Stimulated activated CD4-positive, alpha-beta T cell treated with anti-CD3 and anti-CD28 coated beads, Interleukin-12 subunit alpha, Interleukin-12 subunit beta, amount 100 ng/mL, for 48 hours (primary cell): ENCODE results near the gene ENO2.

Experiments
- DNase-seq, 3 donors: peaks; one replicate each; pipeline ENCODE4 v3.0.0-alpha.2; 2020; ENCODE audit warnings: low read depth in 2 of 3, low spot score in 1 of 3

ENO2 gene

GRCh38 chr12:6960593-6961277 lies 46.4 kb downstream of the ENO2 start:
- DNase-seq = no peak

GRCh38 chr12:6961278-6961694 lies 46.9 kb downstream of the ENO2 start:
- peak; percentile 88 to 91 (median 90) for DNase-seq

- peak in 2 of 3 donors; percentile 50 to 56 for DNase-seq
These were observed 47.4 kb downstream of the ENO2 start for GRCh38 chr12:6961695-6962284.

GRCh38 chr12:6962285-6963015 lies 48.1 kb downstream of the ENO2 start:
- no peak for DNase-seq

DNA sequence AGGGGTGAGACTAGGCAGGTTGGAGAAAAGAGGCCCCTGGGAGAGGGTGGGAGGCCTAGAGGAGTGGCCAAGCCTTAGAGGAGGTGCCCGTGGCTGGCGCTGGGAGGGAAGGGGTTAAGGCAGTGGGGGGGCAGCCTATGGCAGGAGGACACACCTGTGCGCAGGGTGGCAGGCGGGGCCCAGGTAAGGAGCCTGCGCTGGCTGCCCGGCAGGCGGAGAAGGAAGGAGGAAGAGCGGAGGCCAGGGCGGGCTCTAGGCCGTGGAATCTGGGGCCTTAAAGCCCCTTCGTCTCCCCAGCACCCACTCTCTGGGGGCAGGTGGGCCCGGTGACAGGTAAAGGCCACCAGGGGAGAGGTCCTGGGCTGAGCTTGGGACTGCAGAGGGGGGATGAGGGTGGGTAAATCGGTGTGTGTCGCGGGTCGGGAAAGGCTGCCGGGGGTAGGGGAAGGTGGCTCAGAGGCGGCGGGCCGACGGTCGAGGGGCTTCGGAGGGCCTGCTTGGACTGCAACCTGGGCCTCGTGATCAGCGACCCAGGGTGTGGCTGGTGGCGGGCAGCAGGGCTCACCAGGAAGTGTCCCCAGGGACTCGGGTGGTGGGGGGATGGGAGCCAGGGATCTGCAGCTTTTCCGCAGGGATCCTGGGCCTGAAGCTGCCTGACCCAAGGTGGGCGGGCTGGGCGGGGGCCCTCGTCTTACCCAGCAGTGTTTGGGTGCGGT lies 48.8 kb downstream of the ENO2 start:
- no peak for DNase-seq

DNA sequence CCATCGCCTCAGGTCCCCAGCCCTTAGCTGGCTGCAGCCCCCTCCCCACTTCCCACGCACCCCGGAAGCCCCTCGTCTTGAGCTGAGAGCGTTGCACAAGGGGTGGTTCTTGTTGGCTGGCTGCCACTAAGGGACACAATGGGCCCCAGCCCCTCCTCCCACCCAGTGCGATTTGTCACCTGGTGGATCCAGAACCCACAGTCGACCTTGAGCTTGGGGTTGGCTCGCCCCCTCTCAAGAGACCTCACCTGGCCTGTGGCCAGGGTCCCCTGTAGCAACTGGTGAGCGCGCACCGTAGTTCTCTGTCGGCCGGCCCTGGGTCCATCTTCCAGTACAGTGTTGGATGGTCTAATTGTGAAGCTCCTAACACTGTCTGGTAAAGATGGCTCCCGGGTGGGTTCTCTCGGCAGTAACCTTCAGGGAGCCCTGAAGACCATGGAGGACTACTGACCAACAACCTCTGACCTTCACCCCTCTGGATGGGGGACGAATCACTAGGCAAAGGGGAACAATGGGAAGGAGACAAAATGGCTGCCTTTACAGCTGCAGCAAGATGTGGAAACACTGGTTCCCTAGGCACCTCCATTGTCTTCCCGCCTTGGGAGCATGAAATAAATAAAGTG lies 49.5 kb downstream of the ENO2 start:
- DNase-seq = no peak

DNA sequence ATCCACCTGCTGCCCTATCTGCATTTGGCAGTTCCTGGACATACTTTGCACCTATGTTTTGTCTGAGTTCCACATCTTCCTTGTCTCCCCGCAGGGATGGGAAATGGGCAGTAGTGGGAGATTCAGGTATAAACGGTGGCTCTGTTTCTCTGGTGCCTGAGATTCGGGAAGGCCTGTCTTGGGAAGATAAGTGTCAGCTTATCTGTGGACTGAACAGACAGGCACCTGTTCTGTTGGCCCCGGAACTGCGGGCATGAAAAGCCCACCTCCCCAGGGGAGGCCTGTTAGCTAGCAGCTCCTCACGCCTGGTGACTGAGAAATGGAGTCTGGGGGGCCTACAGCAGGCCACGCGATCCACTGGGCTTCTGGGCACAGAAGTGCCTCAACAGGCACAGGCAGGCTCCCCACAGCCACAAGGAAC lies 50.2 kb downstream of the ENO2 start:
- DNase-seq = no peak

- DNase-seq = peak; percentile 73 to 91 (median 84)
These were observed 50.8 kb downstream of the ENO2 start for GRCh38 chr12:6965026-6965661.

DNA sequence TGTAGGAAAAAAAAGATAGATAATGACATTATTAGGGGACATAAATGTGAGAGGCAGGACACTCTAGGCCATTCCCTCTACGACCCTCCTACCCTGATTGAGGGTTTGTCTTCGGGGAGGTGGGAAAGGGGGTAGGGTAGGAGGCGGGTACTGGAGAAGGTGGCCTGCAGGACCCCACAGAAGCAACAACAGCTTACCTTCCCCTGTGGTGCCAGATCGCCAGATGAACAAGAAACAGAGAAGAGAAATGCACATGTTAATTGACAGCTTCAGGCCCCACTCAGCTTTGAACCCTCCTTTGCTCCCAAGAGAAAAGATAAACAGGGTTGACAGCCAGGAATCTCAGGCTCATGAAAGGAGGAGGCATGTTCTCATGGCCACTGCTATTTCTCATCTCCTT lies 51.3 kb downstream of the ENO2 start:
- no peak for DNase-seq

GRCh38 chr12:6966351-6966750 lies 52.0 kb downstream of the ENO2 start:
- no peak for DNase-seq

DNA sequence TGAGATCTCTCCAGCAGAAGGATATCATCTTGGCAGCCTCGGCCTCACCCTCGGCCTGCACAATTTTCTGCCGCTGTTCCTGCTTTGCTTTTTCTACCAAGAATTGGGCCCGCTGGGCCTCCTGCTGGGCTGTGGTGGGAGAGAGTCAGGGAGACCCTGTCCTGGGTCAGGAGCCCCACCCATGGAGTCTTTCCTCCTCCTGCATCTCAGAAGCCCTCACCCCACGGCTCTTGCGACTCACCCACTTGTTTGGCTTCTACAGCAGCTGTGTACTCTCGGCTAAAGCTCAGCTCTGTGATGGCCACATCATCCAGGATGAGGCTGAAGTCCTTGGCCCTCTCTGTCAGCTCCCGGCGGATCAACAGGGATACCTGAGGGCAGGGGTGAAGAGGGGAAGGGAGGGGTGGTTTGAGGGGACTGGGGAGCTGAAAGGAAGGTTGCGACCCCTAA lies 53.3 kb downstream of the ENO2 start:
- no peak for DNase-seq

- no peak for DNase-seq
These were observed 54.0 kb downstream of the ENO2 start for GRCh38 chr12:6968426-6968825.

DNA sequence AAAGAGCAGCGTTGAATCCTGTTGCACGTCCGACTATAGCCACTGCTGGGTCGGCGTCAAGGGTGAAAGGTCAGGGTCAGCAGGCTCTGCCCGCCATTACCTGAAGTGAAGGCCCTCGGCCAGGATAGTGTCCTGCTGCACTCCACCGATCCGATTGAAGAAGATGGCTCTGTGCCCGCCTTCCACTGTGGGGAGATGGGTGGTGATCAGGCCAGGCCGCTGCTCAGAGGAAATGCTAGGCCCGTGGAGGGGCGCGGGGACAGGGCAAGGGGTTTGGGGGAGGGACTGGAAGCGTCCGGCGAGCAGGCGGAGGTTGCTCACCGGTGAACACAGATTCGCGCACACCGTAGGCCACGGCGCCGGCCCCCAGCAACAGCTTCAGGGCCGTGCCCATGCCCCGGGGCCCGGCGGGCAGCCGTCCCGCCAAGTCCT lies 55.7 kb downstream of the ENO2 start:
- DNase-seq = no peak
